GM12874 (cell line): ENCODE results near the gene FAM110D.

Experiments
- TF ChIP-seq, protein P1 (sequence below): IDR thresholded peaks from 2 replicates; pipeline ENCODE4 v1.5.1; 2011; ENCODE audit warnings: low read depth, mild to moderate bottlenecking, control low read depth, low read length, moderate library complexity; ENCODE audit not compliant: insufficient read depth

Gene FAM110D

DNA sequence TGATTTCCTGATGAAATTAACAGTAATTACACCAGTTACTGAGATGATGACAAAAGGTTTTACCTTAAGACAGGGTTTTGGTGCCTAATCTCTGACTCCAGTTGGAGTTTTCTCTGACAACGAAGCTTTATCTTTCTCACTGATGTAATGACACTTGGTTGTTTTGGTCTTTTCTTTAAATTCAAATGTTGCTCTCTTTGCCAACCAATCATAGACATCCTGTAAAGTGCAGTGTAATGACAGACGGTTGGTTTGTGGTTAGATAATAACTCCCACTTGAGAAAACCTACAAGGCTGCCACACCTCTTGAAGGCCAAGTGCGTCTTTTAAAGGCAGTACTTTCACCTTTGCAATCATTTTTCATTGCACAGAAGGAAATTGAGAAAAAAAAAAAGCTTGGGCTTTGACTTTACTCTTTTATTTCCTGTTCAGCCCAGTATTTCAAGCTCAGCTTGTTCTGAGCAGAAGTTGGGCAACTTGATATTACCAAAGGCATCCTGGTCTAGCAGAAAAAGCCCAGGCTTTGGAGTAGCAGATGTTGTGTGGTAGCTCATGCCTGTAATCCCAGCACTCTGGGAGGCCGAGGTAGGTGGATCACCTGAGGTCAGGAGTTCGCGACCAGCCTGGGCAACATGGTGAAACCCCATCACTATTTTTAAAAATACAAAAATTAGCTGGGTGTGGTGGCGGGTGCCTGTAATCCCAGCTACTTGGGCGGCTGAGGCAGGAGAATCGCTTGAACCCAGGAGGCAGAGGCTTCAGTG is 32.4 kb upstream of the FAM110D start:
- TF ChIP-seq, protein P1, sequence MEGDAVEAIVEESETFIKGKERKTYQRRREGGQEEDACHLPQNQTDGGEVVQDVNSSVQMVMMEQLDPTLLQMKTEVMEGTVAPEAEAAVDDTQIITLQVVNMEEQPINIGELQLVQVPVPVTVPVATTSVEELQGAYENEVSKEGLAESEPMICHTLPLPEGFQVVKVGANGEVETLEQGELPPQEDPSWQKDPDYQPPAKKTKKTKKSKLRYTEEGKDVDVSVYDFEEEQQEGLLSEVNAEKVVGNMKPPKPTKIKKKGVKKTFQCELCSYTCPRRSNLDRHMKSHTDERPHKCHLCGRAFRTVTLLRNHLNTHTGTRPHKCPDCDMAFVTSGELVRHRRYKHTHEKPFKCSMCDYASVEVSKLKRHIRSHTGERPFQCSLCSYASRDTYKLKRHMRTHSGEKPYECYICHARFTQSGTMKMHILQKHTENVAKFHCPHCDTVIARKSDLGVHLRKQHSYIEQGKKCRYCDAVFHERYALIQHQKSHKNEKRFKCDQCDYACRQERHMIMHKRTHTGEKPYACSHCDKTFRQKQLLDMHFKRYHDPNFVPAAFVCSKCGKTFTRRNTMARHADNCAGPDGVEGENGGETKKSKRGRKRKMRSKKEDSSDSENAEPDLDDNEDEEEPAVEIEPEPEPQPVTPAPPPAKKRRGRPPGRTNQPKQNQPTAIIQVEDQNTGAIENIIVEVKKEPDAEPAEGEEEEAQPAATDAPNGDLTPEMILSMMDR, result no peak

DNA sequence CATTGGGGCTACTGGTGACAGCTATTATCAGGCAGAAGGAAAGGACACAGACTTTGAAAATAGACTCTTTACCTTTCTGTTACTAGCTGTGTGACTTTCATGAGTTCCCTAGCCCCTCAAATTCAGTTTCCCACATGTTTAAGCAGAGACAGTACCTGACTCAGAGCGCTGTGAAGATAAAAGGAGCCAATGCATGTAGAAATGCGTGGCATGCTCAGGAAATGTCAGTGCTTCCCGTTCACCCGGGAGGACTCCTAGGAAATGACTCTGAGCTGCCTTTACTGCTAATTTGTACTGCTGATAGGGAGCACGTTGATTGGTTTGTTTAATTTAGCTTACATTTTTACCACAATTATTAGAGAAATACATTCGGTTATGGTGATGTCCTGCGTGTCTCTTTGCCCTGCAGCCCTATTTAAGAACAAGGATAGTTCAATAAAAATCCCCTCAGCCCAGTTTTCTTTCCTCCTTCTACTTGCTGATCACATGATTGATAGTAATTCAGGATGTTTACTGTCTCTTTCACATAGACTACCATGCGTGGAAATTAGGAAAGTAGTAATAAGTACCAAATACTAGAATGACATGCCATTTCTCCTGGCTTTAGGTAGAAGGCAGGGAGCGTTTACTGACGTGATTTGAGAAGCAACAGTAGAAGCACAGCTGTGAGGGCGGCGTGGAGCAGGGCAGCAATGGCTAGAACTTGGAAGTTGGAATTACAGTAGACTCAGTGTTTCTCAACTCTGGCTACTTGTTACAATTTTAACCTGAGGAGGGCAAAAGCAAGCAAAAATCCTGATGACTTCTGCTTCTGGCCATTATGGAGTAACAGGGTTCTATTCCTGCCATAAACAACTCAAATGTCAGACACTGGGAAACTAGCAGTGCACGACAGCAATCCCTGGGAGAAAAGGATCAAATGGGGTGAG is 31.4 kb upstream of the FAM110D start:
- TF ChIP-seq, protein P1, result no peak

DNA sequence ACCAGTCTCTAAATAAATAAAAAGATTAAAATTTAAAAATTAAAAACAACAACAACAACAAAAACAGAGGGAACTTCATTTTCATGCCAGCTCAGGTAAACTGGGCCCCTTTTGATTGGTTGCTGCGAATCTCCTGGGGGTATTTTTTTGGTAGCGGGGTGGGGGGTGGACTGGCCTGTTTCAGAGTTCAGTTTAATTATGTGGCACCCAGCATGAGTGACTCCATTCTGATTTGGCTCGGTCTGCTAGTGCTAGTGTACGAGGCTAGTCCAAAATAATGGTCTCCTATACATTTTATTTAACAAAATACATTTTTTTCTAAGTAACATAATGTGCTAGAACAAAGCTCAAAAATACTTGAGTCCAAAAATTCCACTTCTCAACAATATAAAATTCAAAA is 29.1 kb upstream of the FAM110D start:
- TF ChIP-seq, protein P1, result no peak

DNA sequence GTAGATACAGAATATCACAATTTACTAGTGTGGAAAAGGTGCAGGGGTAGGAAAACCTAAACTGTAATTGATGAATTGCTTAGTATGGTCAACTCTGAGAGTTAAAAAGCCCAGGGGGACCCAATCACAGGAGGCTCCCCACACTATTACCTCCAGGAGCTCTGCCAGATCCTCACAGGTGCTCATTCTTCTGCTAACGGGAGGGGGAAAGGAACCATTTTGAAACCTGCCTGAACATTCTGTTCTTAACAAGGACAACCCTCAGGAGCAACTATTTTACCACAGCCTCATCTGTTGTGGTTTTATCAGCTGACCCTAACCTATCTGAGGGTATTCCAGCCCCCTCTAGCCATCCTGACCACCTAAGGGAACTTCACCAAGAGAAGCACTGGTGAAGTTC is 28.2 kb upstream of the FAM110D start:
- TF ChIP-seq, protein P1, result no peak

DNA sequence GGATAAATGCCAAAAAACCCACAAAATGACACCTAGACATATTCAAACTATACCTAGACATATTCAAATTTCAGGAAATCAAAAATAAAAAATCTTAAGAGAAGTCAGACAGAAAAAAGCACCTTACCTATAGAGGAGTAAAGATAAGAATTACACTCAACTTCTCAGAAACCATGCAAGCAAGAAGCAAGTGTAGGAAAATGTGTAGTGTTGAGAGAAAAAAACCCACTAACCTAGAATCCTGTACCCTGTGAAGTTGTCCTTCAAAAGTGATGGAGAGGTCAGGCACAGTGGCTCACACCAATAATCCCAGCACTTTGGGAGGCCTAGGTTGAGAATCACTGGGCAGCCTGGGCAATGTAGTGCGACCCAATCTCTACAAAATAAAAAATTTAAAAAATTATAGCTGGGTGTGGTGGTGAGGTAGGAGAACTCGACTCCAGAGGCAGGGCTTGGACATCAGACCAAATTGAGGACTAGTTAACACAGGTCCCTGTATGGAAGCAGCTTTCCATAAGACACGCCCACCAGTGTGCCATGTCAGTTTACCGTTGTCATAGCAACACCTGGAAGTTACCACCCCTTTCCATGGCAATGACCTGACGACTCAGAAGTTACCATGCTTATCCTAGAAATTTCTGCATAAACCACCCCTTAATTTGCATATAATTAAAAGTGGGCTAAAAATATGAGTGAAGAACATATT is 26.6 kb upstream of the FAM110D start:
- TF ChIP-seq, protein P1, result no peak

DNA sequence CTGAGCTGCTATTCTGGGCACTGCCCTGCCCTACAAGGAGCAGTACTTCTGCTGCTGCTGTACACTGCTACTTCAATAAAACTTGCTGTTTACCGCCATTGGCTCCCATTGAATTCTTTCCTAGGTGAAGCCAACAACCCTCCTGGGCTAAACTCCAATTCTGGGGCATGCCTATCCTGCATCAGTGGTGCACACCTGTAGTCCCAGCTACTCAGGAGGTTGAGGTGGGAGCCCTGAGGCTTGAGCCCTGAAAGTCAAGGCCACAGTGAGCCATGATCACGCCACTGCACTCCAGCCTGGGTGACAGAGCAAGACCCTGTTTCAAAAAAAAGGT is 26.1 kb upstream of the FAM110D start:
- TF ChIP-seq, protein P1, result no peak

DNA sequence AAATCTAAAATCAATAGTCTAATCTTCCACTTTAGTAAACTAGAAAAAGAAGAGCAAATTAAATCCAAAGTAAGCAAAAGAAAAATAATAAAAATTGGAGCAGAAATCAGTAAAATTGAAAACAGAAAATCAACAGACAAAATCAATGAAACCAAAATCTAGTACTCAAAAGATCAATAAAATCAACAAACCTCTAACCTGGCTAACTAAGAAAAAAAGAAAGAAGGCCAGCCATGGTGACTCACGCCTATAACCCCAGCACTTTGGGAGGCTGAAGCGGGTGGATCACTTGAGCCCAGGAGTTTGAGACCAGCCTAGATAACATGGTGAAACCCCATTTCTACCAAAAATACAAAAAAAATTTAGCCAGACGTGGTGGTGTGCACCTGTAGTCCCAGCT is 24.4 kb upstream of the FAM110D start:
- TF ChIP-seq, protein P1, result no peak
